ENCODE results near the gene RAD51B.

DNA sequence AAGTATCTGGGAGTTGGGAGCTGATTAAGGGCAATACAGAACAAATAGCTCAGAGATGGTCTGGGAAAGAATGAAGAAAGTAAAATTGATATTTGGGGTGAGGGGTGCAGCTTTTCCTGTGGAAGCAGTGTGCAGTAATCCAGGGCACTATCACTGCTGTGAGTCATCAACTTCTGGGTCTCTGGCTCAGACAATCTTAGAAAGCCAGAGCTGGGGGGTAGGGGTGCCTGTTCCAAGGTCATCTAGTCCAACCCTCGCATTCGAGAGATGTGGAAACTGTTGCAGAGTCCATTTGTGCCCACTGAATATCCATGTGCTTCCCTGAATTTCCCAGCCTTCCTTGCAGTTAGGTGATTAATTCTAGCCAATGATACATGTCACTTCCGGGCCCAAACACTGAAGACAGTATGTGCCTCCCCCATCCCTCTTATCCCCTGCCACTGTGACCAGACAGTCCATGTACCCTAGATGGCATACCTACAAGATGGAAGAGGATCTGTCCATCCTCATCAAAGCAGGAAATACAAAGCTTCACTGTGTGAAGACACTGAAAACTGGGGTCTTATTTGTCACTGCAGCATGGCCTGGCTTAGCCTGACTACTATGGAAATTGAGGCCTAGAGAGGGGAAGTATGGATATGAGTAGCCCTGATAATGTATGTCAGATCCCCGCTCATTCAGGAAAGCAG is 921.4 kb downstream of the RAD51B start:
- TF ChIP-seq, protein P1, sequence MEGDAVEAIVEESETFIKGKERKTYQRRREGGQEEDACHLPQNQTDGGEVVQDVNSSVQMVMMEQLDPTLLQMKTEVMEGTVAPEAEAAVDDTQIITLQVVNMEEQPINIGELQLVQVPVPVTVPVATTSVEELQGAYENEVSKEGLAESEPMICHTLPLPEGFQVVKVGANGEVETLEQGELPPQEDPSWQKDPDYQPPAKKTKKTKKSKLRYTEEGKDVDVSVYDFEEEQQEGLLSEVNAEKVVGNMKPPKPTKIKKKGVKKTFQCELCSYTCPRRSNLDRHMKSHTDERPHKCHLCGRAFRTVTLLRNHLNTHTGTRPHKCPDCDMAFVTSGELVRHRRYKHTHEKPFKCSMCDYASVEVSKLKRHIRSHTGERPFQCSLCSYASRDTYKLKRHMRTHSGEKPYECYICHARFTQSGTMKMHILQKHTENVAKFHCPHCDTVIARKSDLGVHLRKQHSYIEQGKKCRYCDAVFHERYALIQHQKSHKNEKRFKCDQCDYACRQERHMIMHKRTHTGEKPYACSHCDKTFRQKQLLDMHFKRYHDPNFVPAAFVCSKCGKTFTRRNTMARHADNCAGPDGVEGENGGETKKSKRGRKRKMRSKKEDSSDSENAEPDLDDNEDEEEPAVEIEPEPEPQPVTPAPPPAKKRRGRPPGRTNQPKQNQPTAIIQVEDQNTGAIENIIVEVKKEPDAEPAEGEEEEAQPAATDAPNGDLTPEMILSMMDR (IDR thresholded peaks at IDR 0.05; ENCODE audit: poor library complexity) = no peak
- TF ChIP-seq EZH2 (IDR thresholded peaks at IDR 0.05; ENCODE audit: borderline replicate concordance) = no peak

Data from hepatocyte (in vitro differentiated cells).